ENCODE results near the gene S100A11. TPM values are rescaled to one million over a fixed set of nuclear protein-coding genes. Genes with fewer than 3 reads are reported as not detected.

The S100A11 gene
- total RNA-seq, 2 experiments from 2014 or later: 269 to 293 TPM

DNA sequence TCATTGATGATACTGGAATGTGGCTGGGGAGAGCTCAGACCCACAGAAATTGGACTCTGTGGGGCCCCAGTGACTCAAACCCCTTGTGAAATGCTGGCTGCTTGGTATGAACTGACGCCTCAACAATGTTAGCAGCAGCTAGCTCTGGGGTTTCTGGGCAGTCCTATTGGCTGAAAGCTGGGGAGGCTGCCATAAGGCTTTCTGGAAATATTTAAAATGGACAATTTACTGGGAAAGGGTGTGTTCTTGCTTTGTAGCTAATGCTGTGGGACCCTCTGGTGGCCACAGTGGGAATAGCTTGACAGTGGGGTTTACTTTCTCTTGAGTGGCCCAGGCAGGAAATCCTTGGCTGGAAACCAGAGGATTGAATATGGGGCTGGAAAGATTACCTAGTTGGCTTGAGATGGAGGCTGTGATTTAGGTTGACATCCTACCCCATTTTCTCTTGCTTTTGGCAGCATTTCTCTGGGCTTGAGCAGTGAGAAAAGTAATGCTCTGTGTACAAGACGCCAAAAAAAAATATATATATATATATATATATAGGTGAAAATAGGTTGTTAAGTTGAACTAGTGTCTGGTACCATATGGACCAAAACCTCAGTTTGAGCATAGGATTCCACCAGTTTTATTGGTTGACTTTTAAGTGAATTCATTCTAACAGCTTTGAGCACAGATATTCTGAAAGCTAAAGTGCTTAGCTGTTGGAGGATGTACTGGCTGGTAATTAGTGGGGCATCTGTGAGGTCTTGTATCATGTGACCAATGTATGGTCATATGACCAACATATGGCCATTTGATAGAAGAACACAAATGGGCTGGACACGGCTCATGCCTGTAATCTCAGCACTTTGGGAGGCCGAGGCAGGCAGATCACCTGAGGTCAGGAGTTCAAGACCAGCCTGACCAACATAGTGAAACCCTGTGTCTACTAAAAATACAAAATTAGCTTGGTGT lies 34.9 kb downstream of the S100A11 start:
- H3K36me3 Mint-ChIP-seq (ENCODE audit: low read depth): no peaks in the 10 kb centered on the region
- DNase-seq (peak; percentile 88), ATAC-seq (peak; percentile 63)
- no peak overlapping the region for H3K27ac Mint-ChIP-seq
- H3K4me3 Mint-ChIP-seq: no peak overlapping the region
- POLR2A ChIA-PET: interaction anchor here (0.6 to 1.0 kb wide), 2 partner anchors 8 to 33 kb away, joined by 3 read pairs; partner anchors contain the start of gene S100A10
- H3K9me3 Mint-ChIP-seq (ENCODE audit: insufficient read depth): no peaks in the 10 kb centered on the region
- peaks cover 10% of the 10 kb centered on the region for H3K4me1 Mint-ChIP-seq (ENCODE audit: low read depth)
- H3K27me3 Mint-ChIP-seq (ENCODE audit: low read depth): peaks cover 35% of the 10 kb centered on the region
- CTCF ChIA-PET: interaction anchor here (0.6 to 27.4 kb wide), 48 partner anchors 8 to 527 kb away, joined by 3 to 1011 read pairs (median 6); partner anchors contain the start of genes C2CD4D, S100A10, S100A11 and THEM4

GRCh38 chr1:152000964-152001630 lies 35.7 kb downstream of the S100A11 start:
- H3K4me3 Mint-ChIP-seq: no peak overlapping the region
- ChIA-PET CTCF (interaction anchor here (0.8 to 27.4 kb wide), 45 partner anchors 9 to 526 kb away, joined by 3 to 1011 read pairs (median 6); partner anchors contain the start of genes C2CD4D, S100A11 and THEM4), POLR2A (interaction anchor here (0.6 to 1.0 kb wide), 2 partner anchors 8 to 32 kb away, joined by 3 read pairs; partner anchors contain the start of gene S100A10)
- peaks cover 35% of the 10 kb centered on the region for H3K27me3 Mint-ChIP-seq (ENCODE audit: low read depth)
- H3K36me3 Mint-ChIP-seq (ENCODE audit: low read depth): no peaks in the 10 kb centered on the region
- no peak for DNase-seq
- H3K4me1 Mint-ChIP-seq (ENCODE audit: low read depth): peaks cover 10% of the 10 kb centered on the region
- H3K9me3 Mint-ChIP-seq (ENCODE audit: insufficient read depth): no peaks in the 10 kb centered on the region
- no peak overlapping the region for H3K27ac Mint-ChIP-seq
- no peak for ATAC-seq

GRCh38 chr1:151998611-151999362 lies 38.0 kb downstream of the S100A11 start:
- no peak overlapping the region for H3K4me3 Mint-ChIP-seq
- peaks cover 21% of the 10 kb centered on the region for H3K4me1 Mint-ChIP-seq (ENCODE audit: low read depth)
- H3K27me3 Mint-ChIP-seq (ENCODE audit: low read depth): peaks cover 21% of the 10 kb centered on the region
- ATAC-seq (no peak), DNase-seq (no peak)
- POLR2A ChIA-PET: interaction anchor here (0.7 to 0.8 kb wide), 2 partner anchors 8 to 31 kb away, joined by 3 to 5 read pairs; no protein-coding TSS in a partner anchor
- CTCF ChIA-PET: interaction anchor here (0.9 to 27.4 kb wide), 14 partner anchors 11 to 109 kb away, joined by 3 to 1011 read pairs (median 8); partner anchors contain the start of gene S100A11
- H3K36me3 Mint-ChIP-seq (ENCODE audit: low read depth): no peaks in the 10 kb centered on the region
- H3K9me3 Mint-ChIP-seq (ENCODE audit: insufficient read depth): no peaks in the 10 kb centered on the region
- H3K27ac Mint-ChIP-seq: no peak overlapping the region

GRCh38 chr1:151997284-151997570 lies 39.6 kb downstream of the S100A11 start:
- Mint-ChIP-seq H3K4me3 (no peak overlapping the region), H3K27me3 (ENCODE audit: low read depth) (peaks cover 13% of the 10 kb centered on the region), H3K9me3 (ENCODE audit: insufficient read depth) (no peaks in the 10 kb centered on the region), H3K4me1 (ENCODE audit: low read depth) (peaks cover 23% of the 10 kb centered on the region), H3K36me3 (ENCODE audit: low read depth) (peaks cover 10% of the 10 kb centered on the region), H3K27ac (no peak overlapping the region)
- ATAC-seq (no peak), DNase-seq (no peak)
- ChIA-PET POLR2A (no interaction called here), CTCF (interaction anchor here (1.3 to 27.4 kb wide), 5 partner anchors 18 to 62 kb away, joined by 3 to 1011 read pairs (median 116); no protein-coding TSS in a partner anchor)

- CTCF ChIA-PET: interaction anchor here (0.6 to 27.4 kb wide), 16 partner anchors 9 to 832 kb away, joined by 3 to 1011 read pairs (median 4); partner anchors contain the start of gene THEM4
- Mint-ChIP-seq H3K27me3 (ENCODE audit: low read depth) (peaks cover 13% of the 10 kb centered on the region), H3K4me3 (no peak overlapping the region), H3K27ac (no peak overlapping the region), H3K36me3 (ENCODE audit: low read depth) (peaks cover 21% of the 10 kb centered on the region), H3K9me3 (ENCODE audit: insufficient read depth) (no peaks in the 10 kb centered on the region), H3K4me1 (ENCODE audit: low read depth) (peaks cover 32% of the 10 kb centered on the region)
- DNase-seq: no peak
- POLR2A ChIA-PET: no interaction called here
- ATAC-seq: no peak
These were observed 41.0 kb downstream of the S100A11 start for GRCh38 chr1:151995774-151996173.

DNA sequence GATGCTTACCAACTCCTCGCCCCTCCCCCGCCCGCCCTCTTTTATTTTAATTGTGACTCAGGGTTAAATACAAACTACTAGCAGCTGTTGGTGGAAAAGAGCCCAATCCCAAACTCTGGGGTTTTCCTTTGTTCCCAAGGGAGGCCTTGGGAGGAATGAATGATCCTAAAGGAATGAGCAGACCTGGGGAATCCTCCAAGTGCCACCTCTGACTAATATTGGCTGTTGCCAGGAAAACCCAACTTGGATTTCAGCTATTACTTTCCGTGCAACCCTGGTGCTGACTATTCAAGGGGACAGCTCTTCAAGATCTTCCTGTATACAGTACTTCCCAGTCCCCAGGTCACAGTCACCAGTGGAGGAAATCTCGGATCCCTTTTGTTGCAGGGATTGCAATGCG lies 41.8 kb downstream of the S100A11 start:
- DNase-seq: no peak
- Mint-ChIP-seq H3K4me3 (peak overlapping the region; percentile 42), H3K9me3 (ENCODE audit: insufficient read depth) (no peaks in the 10 kb centered on the region), H3K27ac (peak overlapping the region; percentile 23), H3K4me1 (ENCODE audit: low read depth) (peaks cover 39% of the 10 kb centered on the region), H3K36me3 (ENCODE audit: low read depth) (peaks cover 30% of the 10 kb centered on the region), H3K27me3 (ENCODE audit: low read depth) (peaks cover 13% of the 10 kb centered on the region)
- ChIA-PET POLR2A (no interaction called here), CTCF (interaction anchor here (0.7 to 27.4 kb wide), 6 partner anchors 10 to 113 kb away, joined by 3 to 1011 read pairs (median 7); partner anchors contain the start of gene THEM4)
- ATAC-seq: no peak

DNA sequence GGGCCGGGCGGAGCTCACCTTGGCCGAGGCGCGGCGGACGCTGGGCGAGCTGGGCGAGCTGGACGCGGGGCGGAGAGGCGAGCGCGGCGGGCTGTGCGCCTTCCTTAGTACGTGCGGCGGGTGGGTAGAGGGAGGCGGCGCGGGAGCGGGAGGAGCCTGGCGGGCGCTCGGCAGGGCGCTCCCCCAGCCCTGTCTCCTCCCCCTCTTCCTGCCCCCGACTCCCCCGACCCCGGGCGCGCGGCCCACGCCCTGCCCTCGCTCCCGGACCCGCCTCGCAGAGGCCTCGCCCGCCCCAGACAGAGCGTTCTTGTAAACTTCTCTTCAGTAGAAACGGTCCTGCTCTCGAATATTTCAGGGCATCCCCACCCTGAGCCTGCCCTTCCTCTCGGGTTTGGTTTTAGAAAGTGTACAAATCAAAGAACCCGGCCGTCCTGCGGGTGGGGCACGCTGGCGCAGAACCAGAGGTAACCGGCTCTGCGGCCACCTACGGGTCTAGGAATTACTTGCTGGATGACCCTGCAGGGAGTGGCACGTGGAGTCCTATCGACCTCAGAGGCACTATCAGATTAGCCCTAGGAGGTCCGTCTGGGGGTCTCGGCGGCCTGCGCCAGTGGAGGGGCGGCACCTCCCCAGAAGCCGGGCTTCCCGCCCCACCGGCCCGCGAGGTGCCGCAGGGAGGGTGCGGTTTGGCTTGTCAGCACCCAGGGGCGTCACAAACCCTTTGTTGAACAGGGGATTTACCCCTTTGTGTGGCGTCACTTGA lies 42.9 kb downstream of the S100A11 start, which contains the start of gene S100A10:
Gene S100A10, minus strand, starts transcription at position 126 of the 763 bp plus-strand sequence. CDS start 7,629 bp downstream, outside the sequence.
- Mint-ChIP-seq H3K4me1 (ENCODE audit: low read depth) (peaks cover 49% of the 10 kb centered on the region), H3K27me3 (ENCODE audit: low read depth) (peaks cover 5% of the 10 kb centered on the region), H3K36me3 (ENCODE audit: low read depth) (peaks cover 39% of the 10 kb centered on the region), H3K27ac (peak within 1 kb of the TSS; percentile 97), H3K4me3 (peak within 1 kb of the TSS; percentile 99), H3K9me3 (ENCODE audit: insufficient read depth) (no peaks in the 10 kb centered on the region)
- ATAC-seq: peak; percentile 87
- POLR2A ChIA-PET: interaction anchor here (1.0 to 1.6 kb wide), 3 partner anchors 8 to 89 kb away, joined by 3 to 6 read pairs (median 4); no protein-coding TSS in a partner anchor
- DNase-seq: peak; percentile 88
- CTCF ChIA-PET: interaction anchor here (0.6 to 27.4 kb wide), 3 partner anchors 8 to 96 kb away, joined by 3 to 1011 read pairs (median 3); no protein-coding TSS in a partner anchor

GRCh38 chr1:151993084-151993733 lies 43.6 kb downstream of the S100A11 start:
- POLR2A ChIA-PET: interaction anchor here (1.0 to 1.6 kb wide), 3 partner anchors 8 to 88 kb away, joined by 3 to 6 read pairs (median 4); no protein-coding TSS in a partner anchor
- peak; percentile 42 for ATAC-seq
- CTCF ChIA-PET: interaction anchor here (0.6 to 27.4 kb wide), 3 partner anchors 9 to 95 kb away, joined by 3 to 1011 read pairs (median 3); no protein-coding TSS in a partner anchor
- peak overlapping the region; percentile 97 for H3K27ac Mint-ChIP-seq
- peaks cover 4% of the 10 kb centered on the region for H3K27me3 Mint-ChIP-seq (ENCODE audit: low read depth)
- H3K9me3 Mint-ChIP-seq (ENCODE audit: insufficient read depth): no peaks in the 10 kb centered on the region
- peaks cover 46% of the 10 kb centered on the region for H3K36me3 Mint-ChIP-seq (ENCODE audit: low read depth)
- peak overlapping the region; percentile 99 for H3K4me3 Mint-ChIP-seq
- DNase-seq: peak; percentile 61
- H3K4me1 Mint-ChIP-seq (ENCODE audit: low read depth): peaks cover 56% of the 10 kb centered on the region

- H3K36me3 Mint-ChIP-seq (ENCODE audit: low read depth): peaks cover 52% of the 10 kb centered on the region
- DNase-seq (peak; percentile 51), ATAC-seq (peak; percentile 4)
- H3K4me1 Mint-ChIP-seq (ENCODE audit: low read depth): peaks cover 62% of the 10 kb centered on the region
- H3K9me3 Mint-ChIP-seq (ENCODE audit: insufficient read depth): no peaks in the 10 kb centered on the region
- peak overlapping the region; percentile 99 for H3K4me3 Mint-ChIP-seq
- CTCF ChIA-PET: interaction anchor here (0.6 to 27.4 kb wide), 4 partner anchors 9 to 466 kb away, joined by 3 to 1011 read pairs (median 7); no protein-coding TSS in a partner anchor
- POLR2A ChIA-PET: interaction anchor here (1.3 to 1.6 kb wide), 3 partner anchors 11 to 94 kb away, joined by 3 to 6 read pairs (median 4); no protein-coding TSS in a partner anchor
- H3K27ac Mint-ChIP-seq: peak overlapping the region; percentile 97
- H3K27me3 Mint-ChIP-seq (ENCODE audit: low read depth): no peaks in the 10 kb centered on the region
These were observed 44.3 kb downstream of the S100A11 start for GRCh38 chr1:151992303-151993083.
